LNCAP (cell line): Measurements from ENCODE around the gene SLC25A21.

Experiments used
- TF ChIP-seq, protein P1 (sequence below): fragments of 450-650 bp; IDR thresholded peaks from 2 replicates; pipeline ENCODE4 v1.5.1; 2017; ENCODE audit warnings: mild to moderate bottlenecking

The SLC25A21 gene

DNA sequence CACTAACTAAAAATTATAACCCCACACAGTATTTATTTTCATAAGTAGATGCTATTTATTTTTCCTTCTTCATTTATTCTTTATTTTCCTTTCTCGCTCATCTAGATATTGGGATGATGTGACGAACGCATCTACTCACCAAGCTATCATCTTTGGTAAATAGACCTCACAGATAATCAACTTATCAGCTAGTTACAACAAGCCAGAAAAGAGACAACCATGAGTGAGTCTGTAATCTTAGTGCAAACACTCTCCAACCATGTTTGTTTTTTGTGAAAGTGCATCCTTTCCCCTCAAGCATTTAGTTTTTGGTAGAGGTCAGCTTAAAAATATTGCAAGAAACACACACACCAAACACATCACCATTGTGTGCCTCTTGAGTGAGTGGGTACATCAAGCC is 84.9 kb downstream of the SLC25A21 start:
- TF ChIP-seq, protein P1, sequence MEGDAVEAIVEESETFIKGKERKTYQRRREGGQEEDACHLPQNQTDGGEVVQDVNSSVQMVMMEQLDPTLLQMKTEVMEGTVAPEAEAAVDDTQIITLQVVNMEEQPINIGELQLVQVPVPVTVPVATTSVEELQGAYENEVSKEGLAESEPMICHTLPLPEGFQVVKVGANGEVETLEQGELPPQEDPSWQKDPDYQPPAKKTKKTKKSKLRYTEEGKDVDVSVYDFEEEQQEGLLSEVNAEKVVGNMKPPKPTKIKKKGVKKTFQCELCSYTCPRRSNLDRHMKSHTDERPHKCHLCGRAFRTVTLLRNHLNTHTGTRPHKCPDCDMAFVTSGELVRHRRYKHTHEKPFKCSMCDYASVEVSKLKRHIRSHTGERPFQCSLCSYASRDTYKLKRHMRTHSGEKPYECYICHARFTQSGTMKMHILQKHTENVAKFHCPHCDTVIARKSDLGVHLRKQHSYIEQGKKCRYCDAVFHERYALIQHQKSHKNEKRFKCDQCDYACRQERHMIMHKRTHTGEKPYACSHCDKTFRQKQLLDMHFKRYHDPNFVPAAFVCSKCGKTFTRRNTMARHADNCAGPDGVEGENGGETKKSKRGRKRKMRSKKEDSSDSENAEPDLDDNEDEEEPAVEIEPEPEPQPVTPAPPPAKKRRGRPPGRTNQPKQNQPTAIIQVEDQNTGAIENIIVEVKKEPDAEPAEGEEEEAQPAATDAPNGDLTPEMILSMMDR: no peak

DNA sequence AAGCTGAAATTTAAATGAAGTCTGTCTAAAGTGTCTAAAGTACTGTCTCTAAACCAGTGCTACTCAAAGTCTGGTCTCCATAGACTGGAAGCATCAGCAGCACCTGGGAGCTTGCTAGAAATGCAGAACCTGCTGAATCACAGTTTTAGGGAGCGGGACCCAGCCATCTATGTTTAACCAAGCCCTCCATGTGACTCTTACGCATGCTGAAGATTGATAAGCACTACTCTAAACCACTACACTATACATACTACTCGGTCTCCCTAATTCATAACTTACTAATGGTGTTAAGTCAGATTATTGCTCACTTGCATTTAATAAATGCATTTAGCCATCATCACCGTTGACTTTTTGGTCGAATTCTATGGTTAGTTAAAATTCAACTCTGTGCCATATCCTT is 88.8 kb downstream of the SLC25A21 start:
- TF ChIP-seq, protein P1: no peak

DNA sequence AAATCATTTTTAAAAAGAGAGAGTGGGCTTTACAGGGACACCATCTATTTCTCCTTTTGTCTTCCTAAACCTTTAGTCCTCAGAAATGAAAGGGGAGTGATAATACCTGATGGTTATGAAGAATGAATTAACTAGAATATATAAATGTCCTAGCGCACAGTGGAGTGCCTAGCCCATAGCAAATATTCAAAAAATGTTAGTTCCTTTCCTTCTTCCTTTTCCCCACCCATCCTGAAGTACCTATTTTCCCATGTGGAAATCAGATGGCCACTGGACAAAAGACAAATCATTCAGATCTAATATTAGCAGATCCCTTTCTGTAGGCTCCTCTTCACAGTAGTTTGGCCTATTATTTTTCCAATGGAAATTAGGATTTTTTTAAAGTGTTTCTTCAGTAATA is 90.0 kb downstream of the SLC25A21 start:
- TF ChIP-seq, protein P1: no peak

DNA sequence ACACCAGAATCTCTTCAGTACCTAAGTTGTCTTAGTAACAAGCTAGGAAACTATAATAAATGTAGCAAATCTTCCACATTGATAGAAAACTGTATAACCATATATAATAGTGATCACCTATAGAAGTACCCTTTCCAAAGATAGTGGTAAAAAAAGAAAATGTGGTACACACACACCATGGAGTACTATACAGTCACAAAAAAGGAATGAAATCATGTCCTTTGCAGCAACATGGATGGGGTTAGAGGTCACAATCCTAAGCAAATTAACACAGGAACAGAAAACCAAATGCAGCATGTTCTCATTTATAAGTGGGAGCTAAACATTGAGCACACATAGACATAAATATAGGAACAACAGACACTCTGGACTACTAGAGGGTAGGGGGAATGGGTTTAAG is 90.5 kb downstream of the SLC25A21 start:
- TF ChIP-seq, protein P1: no peak

DNA sequence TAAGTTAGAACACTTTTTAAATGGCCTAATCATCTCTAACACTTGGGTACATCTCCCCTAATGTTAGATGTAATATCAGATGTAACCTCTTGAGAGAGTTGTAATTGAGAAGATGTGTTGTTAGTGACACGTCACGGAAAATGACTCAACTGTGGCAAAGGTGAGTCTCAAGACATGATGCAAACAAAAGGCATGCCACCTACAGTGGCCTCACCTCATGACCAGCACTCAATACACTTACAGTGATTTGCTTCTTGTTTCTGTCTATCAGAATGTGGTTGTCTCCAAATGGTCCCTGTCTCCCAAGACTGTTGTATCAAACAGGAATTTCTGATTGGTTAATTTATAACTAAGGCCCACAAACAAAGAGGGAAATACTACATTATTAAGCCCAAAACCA is 91.2 kb downstream of the SLC25A21 start:
- TF ChIP-seq, protein P1: no peak

DNA sequence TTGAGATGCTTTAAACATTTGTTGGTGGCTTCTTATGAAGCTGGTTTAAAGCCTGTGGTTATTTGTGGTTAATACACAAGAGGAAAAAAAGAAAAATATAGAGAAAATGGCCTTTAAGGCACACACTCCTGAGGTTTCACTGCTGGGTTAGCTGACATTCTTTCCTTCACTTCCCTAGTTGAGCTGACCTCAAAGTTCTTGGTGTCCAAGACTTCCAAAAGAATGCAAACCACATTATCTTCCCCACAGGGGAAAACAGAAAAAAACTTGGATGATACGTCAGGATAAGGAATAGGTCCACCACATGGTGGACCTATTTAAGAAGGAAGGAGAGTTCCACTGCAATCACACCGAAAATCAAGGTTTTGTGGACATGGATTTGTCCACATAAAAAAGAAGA is 94.3 kb downstream of the SLC25A21 start:
- TF ChIP-seq, protein P1: no peak

DNA sequence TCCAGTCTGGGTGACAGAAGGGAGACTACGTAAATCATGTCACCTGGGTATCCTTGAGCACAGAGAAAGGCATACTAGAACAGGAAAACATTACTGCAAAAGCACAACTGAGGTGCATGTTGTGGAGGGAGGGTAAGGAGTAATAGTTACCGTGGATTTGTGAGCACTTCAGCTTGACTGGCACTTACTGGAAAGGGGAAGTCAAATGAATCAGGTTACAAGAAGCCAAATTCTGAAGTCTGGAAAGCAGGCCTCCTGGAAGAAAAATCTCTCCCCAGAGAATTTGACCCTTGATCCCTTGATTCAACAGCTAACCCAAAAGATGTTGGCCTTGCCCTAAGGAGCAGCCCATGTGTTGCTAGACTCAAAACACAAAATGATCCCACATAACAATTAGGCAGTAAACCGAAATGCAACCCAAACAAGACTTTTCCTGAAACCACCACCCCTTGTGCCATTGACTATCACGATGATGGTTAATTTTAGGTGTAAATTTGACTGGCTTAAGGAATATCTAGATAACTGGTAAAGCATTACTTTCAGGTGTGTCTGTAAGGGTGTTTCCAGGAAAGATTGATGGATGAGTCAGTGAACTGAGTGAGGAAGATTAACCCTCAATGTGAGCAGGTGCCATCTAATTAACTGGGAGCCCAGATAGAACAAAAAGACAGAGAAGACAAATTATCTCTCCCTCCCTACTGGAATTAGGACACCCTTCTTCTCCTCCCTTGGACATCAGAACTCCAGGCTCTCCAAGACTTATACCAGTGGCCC is 108.8 kb downstream of the SLC25A21 start:
- TF ChIP-seq, protein P1: no peak
